Amniotic epithelial cell (primary cell): ENCODE results near the gene FOXS1.

ENCODE experiments used
- DNase-seq: peaks from one replicate; pipeline ENCODE4 v3.0.0-alpha.2; 2010; ENCODE audit warnings: low read depth

Gene FOXS1

GRCh38 chr20:31845300-31845863 lies at the start of gene FOXS1:
Gene FOXS1 (minus strand): TSS chr20:31845604. CDS start chr20:31845542, 62 bp downstream.
- no peak for DNase-seq

- DNase-seq, result no peak
These were observed 45.2 kb upstream of the FOXS1 start for GRCh38 chr20:31890646-31891045.

GRCh38 chr20:31883829-31884228 lies 38.4 kb upstream of the FOXS1 start:
- no peak for DNase-seq

- no peak for DNase-seq
These were observed 36.5 kb upstream of the FOXS1 start for GRCh38 chr20:31881945-31882344.

- peak; percentile 94 for DNase-seq
These were observed 34.0 kb upstream of the FOXS1 start for GRCh38 chr20:31879143-31879987.

- DNase-seq, result no peak
These were observed 32.3 kb upstream of the FOXS1 start for GRCh38 chr20:31877684-31878083.

- DNase-seq, result no peak
These were observed 30.3 kb upstream of the FOXS1 start for GRCh38 chr20:31875671-31876070.

- no peak for DNase-seq
These were observed 27.0 kb upstream of the FOXS1 start for GRCh38 chr20:31872406-31872805.

- no peak for DNase-seq
These were observed 26.2 kb upstream of the FOXS1 start for GRCh38 chr20:31871618-31871954.

- no peak for DNase-seq
These were observed 25.6 kb upstream of the FOXS1 start for GRCh38 chr20:31870726-31871617.

- DNase-seq, result no peak
These were observed 24.7 kb upstream of the FOXS1 start, which contains the start of the genes DUSP15 and TTLL9 for GRCh38 chr20:31869942-31870725. Gene DUSP15 (minus strand): TSS chr20:31870527. CDS start chr20:31870337, 190 bp downstream. Gene TTLL9 (plus strand): TSS chr20:31870634. CDS start chr20:31871127, 493 bp downstream.

- no peak for DNase-seq
These were observed 24.2 kb upstream of the FOXS1 start for GRCh38 chr20:31869673-31869941.

GRCh38 chr20:31868853-31869672 lies 23.7 kb upstream of the FOXS1 start:
- DNase-seq, result no peak

- no peak for DNase-seq
These were observed 20.8 kb upstream of the FOXS1 start for GRCh38 chr20:31866221-31866620.

- no peak for DNase-seq
These were observed 19.4 kb upstream of the FOXS1 start for GRCh38 chr20:31864521-31865400.

- no peak for DNase-seq
These were observed 18.1 kb upstream of the FOXS1 start for GRCh38 chr20:31863296-31864085.

GRCh38 chr20:31862506-31862905 lies 17.1 kb upstream of the FOXS1 start:
- no peak for DNase-seq

- no peak for DNase-seq
These were observed 16.7 kb upstream of the FOXS1 start for GRCh38 chr20:31862157-31862470.

GRCh38 chr20:31861385-31862156 lies 16.2 kb upstream of the FOXS1 start:
- DNase-seq, result peak; percentile 43
